Right lobe of liver (tissue), 6 donors: ENCODE results near the gene SMIM28. TPM values are rescaled to one million over a fixed set of nuclear protein-coding genes. Genes with fewer than 3 reads are reported as not detected.

Source experiments
- ATAC-seq, 4 donors: fragments of 200-7000 bp; cut with Tn5 transposase; one replicate each; pipeline ENCODE4 v1.9.1; 2020; ENCODE audit warnings: mild to moderate bottlenecking in 4 of 4, moderate library complexity in 4 of 4
- DNase-seq, 3 donors: peaks; one replicate each; pipeline ENCODE4 v3.0.0-alpha.2; 2020
- H3K27ac ChIP-seq, 3 donors: fragments of 200-600 bp; one replicate each; pipeline ENCODE4 v1.8.0; 2022
- H3K27me3 ChIP-seq, 2 donors: fragments of 200-600 bp; one replicate each; pipeline ENCODE4 v1.8.0; 2022
- H3K36me3 ChIP-seq, 4 donors: fragments of 200-600 bp; sonication (generic) in 1 of 4; one replicate each; pipeline versions ENCODE4 v1.5.1 to v1.8.0; 2017 to 2022; ENCODE audit warnings: control low read depth in 1 of 4
- H3K4me1 ChIP-seq, 4 donors: fragments of 200-600 bp; sonication (generic) in 1 of 4; one replicate each; pipeline versions ENCODE4 v1.5.1 to v1.8.0; 2017 to 2022; ENCODE audit warnings: control low read depth in 1 of 4
- H3K4me3 ChIP-seq, 3 donors: fragments of 200-600 bp; one replicate each; pipeline ENCODE4 v1.8.0; 2022
- H3K9me3 ChIP-seq, 4 donors: fragments of 200-600 bp; sonication (generic) in 1 of 4; one replicate each; pipeline versions ENCODE4 v1.5.1 to v1.8.0; 2017 to 2022; ENCODE audit warnings: control low read depth in 1 of 4
- CTCF ChIP-seq, 4 donors: fragments of 200-600 bp in 3 of 4; fragments of 450-650 bp in 1 of 4; IDR thresholded peaks; one replicate each; pipeline versions ENCODE4 v1.5.1 to v1.8.0; 2016 to 2022; ENCODE audit warnings: antibody characterized with exemption in 4 of 4, mild to moderate bottlenecking in 2 of 4
- POLR2A ChIP-seq: fragments of 450-650 bp; IDR thresholded peaks from one replicate; pipeline ENCODE4 v1.6.1; 2017; ENCODE audit warnings: antibody characterized with exemption, mild to moderate bottlenecking
- WGBS: methylation state at CpG from one replicate; pipeline ENCODE4 v1.1.6; 2018; ENCODE audit warnings: low coverage, low lambda C conversion rate; ENCODE audit not compliant: insufficient coverage; ENCODE audit errors: missing lambda C conversion rate; 5-methylcytosine and 5-hydroxymethylcytosine counted together
- intact Hi-C, 2 donors: fragments of 100-400 bp; cut with DNase I; formaldehyde crosslinking; loops; one replicate each; pipeline versions ENCODE4 v1.11.2 to v1.14.1; 2022
- total RNA-seq, 6 experiments: library from RNA; depleted of rRNA in 2 of 6; stranded (reverse); fragments of >200 nt in 2 of 6; fragmentation: NEBNext Ultra II Directional in 3 of 6; extraction: Animal tissue kit (Norgen Biotek cat#: 25700) in 3 of 6; gene quantifications; one replicate each; pipeline versions ENCODE4 v1.1.0 to v1.2.4, GENCODE V29; 2016 to 2023
- donor health status: DM: no; HTN: yes; CAD: no.
- donor health status: DM: no; HTN: no; CAD: no.
- donor health status: DM: no; HTN: no; CAD: no.
- donor health status: DM: no; HTN: yes; CAD: no.
- donor health status: DM: no; HTN: yes; CAD: no.

Gene SMIM28
- total RNA-seq, 6 experiments from 2014 or later = not detected

- no peaks in the 10 kb centered on the region for H3K27me3 ChIP-seq
- ATAC-seq (peak; percentile 91 to 95 (median 93)), DNase-seq (peak; percentile 55 to 77 (median 70))
- peak overlapping the region in 1 of 3 donors; percentile 12 for H3K4me3 ChIP-seq
- H3K27ac ChIP-seq = peak overlapping the region; percentile 4 to 49 (median 30)
- H3K9me3 ChIP-seq = no peaks in the 10 kb centered on the region
- WGBS = 19% methylated on average over 3 of the region's 3 CpGs
- intact Hi-C loops = no loop called here
- H3K36me3 ChIP-seq = no peaks in the 10 kb centered on the region
- no peak for TF ChIP-seq POLR2A
- no peak for TF ChIP-seq CTCF (IDR thresholded peaks at IDR 0.05)
- H3K4me1 ChIP-seq = peaks cover 0 to 14% (median 5%) of the 10 kb centered on the region in 4 donors
These were observed 6.3 kb upstream of the SMIM28 start for GRCh38 chr6:138371452-138371711.

DNA sequence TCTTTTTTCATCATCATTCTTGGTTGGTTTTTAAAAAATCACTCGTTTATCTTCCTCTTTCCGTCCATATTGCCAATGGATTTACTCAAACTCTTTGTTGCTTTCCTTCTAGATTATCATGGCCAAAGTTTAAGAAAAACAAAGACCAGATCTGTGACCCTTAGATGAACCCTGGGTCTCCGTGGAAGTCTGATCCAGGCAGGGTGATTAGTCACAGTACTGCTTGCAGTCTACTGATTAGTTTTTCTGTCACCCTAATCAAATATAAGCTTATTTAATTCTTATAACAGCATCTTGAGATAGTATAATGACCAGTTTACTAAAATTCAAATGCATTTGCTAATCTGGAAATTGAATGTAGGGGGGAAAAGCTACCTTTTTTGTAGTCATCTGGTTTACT, 6.0 kb upstream of the SMIM28 start:
- intact Hi-C loops = no loop called here
- H3K4me3 ChIP-seq = peak overlapping the region in 1 of 3 donors; percentile 12
- 21% methylated on average over 3 of the region's 3 CpGs for WGBS
- H3K27ac ChIP-seq = peak overlapping the region; percentile 4 to 49 (median 30)
- DNase-seq (no peak), ATAC-seq (peak; percentile 78 to 90 (median 84))
- H3K36me3 ChIP-seq = no peaks in the 10 kb centered on the region
- H3K27me3 ChIP-seq = no peaks in the 10 kb centered on the region
- H3K4me1 ChIP-seq = peaks cover 0 to 14% (median 5%) of the 10 kb centered on the region in 4 donors
- no peaks in the 10 kb centered on the region for H3K9me3 ChIP-seq
- TF ChIP-seq CTCF (IDR thresholded peaks at IDR 0.05) (no peak), POLR2A (no peak)

DNA sequence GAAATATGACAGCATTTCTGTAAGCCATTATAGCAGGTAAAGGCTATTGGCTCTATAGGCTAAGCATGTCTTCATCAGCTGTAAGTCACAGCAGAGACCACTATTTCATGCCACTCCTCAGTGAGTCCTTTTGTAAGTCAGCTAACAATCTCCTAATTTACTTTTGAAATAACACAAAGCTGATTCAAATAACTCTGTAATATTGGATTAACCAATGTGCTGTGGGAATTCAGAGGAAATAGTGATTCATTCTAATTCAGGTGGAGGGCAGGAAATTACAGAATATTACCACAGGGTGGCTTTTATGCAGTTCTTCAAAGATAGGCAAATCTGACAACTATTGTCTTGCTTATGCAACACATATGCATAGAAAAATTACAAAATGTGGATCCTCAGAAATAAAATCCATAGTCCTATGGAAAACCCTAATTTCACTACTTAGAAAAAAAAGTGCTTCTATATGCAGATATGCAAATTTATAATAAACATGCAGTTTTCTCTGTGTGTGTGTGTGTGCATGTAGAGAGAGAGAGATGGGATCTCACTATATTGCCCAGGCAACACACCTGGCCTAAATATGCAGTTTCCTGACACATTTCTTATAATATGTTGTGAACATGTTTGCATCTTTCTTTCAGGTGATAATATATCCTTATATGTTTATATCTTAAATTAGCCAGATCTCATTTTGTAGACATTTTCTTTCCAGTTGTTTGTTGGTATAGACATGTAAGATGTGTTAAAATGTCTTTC, 4.8 kb upstream of the SMIM28 start:
- Histone ChIP-seq H3K9me3 (no peaks in the 10 kb centered on the region), H3K4me1 (peaks cover 0 to 14% (median 5%) of the 10 kb centered on the region in 4 donors), H3K4me3 (no peak overlapping the region), H3K27ac (no peak overlapping the region), H3K36me3 (no peaks in the 10 kb centered on the region), H3K27me3 (no peaks in the 10 kb centered on the region)
- ATAC-seq (peak in 1 of 4 donors; percentile 56), DNase-seq (no peak)
- peak; percentile 11 to 31 (median 21) for TF ChIP-seq CTCF (IDR thresholded peaks at IDR 0.05)
- TF ChIP-seq POLR2A = no peak
- intact Hi-C loops = no loop called here

- H3K27me3 ChIP-seq = no peaks in the 10 kb centered on the region
- H3K27ac ChIP-seq = no peak overlapping the region
- TF ChIP-seq POLR2A (no peak), CTCF (IDR thresholded peaks at IDR 0.05) (no peak)
- ATAC-seq (no peak), DNase-seq (no peak)
- peaks cover 0 to 27% (median 11%) of the 10 kb centered on the region in 4 donors for H3K4me1 ChIP-seq
- no peaks in the 10 kb centered on the region for H3K36me3 ChIP-seq
- intact Hi-C loops = no loop called here
- no peaks in the 10 kb centered on the region for H3K9me3 ChIP-seq
- H3K4me3 ChIP-seq = no peak overlapping the region
These were observed 3.5 kb upstream of the SMIM28 start for GRCh38 chr6:138374230-138374629.

- no peak for TF ChIP-seq CTCF (IDR thresholded peaks at IDR 0.05)
- no peak for TF ChIP-seq POLR2A
- Histone ChIP-seq H3K36me3 (no peaks in the 10 kb centered on the region), H3K4me3 (no peak overlapping the region), H3K9me3 (no peaks in the 10 kb centered on the region), H3K4me1 (peaks cover 0 to 27% (median 12%) of the 10 kb centered on the region in 4 donors), H3K27ac (no peak overlapping the region), H3K27me3 (no peaks in the 10 kb centered on the region)
- intact Hi-C loops = no loop called here
- no peak for DNase-seq
- no peak for ATAC-seq
- 75% methylated on average over 2 of the region's 2 CpGs for WGBS
These were observed 2.9 kb upstream of the SMIM28 start for GRCh38 chr6:138374815-138375214.
